ENCODE results near the gene SKIC8. TPM values are rescaled to one million over a fixed set of nuclear protein-coding genes. Genes with fewer than 3 reads are reported as not detected.
A peak's percentile ranks its signal among the peaks of the same experiment; 100 is the strongest.

SKIC8 gene
- total RNA-seq, 1 donor from 2014 or later = 43.6 TPM

DNA sequence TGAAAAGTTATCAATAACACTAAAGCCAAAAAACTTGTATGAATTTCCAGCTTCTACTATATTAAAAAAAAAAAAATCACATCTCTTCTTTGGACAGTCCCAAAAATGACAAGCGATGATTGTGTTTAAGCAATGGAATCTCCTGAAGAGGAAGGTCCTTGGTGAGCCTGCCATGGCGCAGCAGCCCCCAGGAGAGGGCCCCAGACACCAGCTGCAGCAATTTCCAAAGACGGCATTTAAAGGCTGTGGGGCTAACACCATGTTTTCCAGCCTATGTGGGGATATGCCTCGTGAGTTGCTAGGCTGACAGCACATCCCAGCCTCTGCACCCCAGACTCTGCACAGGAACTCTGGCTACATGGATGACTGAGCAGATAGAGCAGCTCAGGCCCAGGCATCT lies 14.7 kb downstream of the SKIC8 start:
- H3K27ac Mint-ChIP-seq (ENCODE audit: unreplicated experiment) = no peak overlapping the region
- H3K9me3 Mint-ChIP-seq (ENCODE audit: unreplicated experiment) = no peaks in the 10 kb centered on the region
- H3K9ac ChIP-seq (ENCODE audit: low read length) = no peak overlapping the region
- no peaks in the 10 kb centered on the region for H3K4me1 ChIP-seq (ENCODE audit: insufficient read depth, low read length)
- no peak for FAIRE-seq
- H2AFZ ChIP-seq (ENCODE audit: low read depth, low read length) = no peak overlapping the region
- no peak overlapping the region for H3K27ac ChIP-seq (ENCODE audit: low read depth, low read length)
- TF ChIP-seq EZH2 (IDR thresholded peaks at IDR 0.05; ENCODE audit: insufficient read depth, low read length) = no peak
- no peak for TF ChIP-seq CTCF (IDR thresholded peaks at IDR 0.05; ENCODE audit: insufficient read depth, low read depth, low read length)
- peaks cover 2% of the 10 kb centered on the region for H3K79me2 ChIP-seq (ENCODE audit: insufficient read depth, low read length)
- peaks cover 7% of the 10 kb centered on the region for H4K20me1 ChIP-seq (ENCODE audit: insufficient read depth, low read length)
- H3K9me3 ChIP-seq (ENCODE audit: insufficient read depth, low read depth, low read length) = no peaks in the 10 kb centered on the region
- no peak overlapping the region for H3K4me2 ChIP-seq (ENCODE audit: low read length)
- no peak for DNase-seq (ENCODE audit: low read depth)
- H3K36me3 ChIP-seq (ENCODE audit: insufficient read depth, low read length) = peaks cover 35% of the 10 kb centered on the region
- no peak overlapping the region for H3K4me3 Mint-ChIP-seq (ENCODE audit: unreplicated experiment)
- no peaks in the 10 kb centered on the region for H3K27me3 ChIP-seq (ENCODE audit: insufficient read depth, low read length)
- no peak overlapping the region for H3K4me3 ChIP-seq (ENCODE audit: insufficient read depth, low read depth, low read length)
- H3K4me1 Mint-ChIP-seq (ENCODE audit: low read depth, unreplicated experiment) = no peaks in the 10 kb centered on the region
- H3K36me3 Mint-ChIP-seq (ENCODE audit: low read depth, unreplicated experiment) = peaks cover 21% of the 10 kb centered on the region
- H3K27me3 Mint-ChIP-seq (ENCODE audit: low read depth, unreplicated experiment) = no peaks in the 10 kb centered on the region

DNA sequence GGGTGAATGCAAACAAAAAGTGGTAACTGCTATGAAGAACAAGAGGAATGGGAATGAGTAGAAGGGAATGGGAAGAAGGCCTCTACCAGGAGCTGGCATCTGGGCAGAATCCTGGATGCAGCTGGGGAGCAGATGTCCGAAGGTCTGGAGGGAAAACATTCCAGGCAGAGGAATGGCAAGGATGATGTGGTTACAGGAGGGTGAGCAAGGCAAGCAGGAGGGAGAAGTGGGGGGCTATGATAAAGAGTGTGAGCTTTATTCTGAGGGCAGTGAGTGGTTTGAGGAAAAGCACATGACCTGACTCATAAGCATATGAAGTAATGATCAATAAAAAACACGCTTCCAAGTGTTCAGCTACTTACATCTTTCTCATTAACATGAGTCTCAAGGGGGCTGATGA lies 17.1 kb downstream of the SKIC8 start:
- no peak for FAIRE-seq
- H3K27me3 Mint-ChIP-seq (ENCODE audit: low read depth, unreplicated experiment) = no peaks in the 10 kb centered on the region
- no peaks in the 10 kb centered on the region for H3K27me3 ChIP-seq (ENCODE audit: insufficient read depth, low read length)

More for the DNA sequence above, 17.1 kb downstream of the SKIC8 start:
- H3K36me3 Mint-ChIP-seq (ENCODE audit: low read depth, unreplicated experiment) = peaks cover 24% of the 10 kb centered on the region
- Histone ChIP-seq H3K4me3 (ENCODE audit: insufficient read depth, low read depth, low read length) (no peak overlapping the region), H2AFZ (ENCODE audit: low read depth, low read length) (no peak overlapping the region), H3K27ac (ENCODE audit: low read depth, low read length) (no peak overlapping the region), H3K9ac (ENCODE audit: low read length) (no peak overlapping the region), H3K36me3 (ENCODE audit: insufficient read depth, low read length) (peaks cover 27% of the 10 kb centered on the region), H4K20me1 (ENCODE audit: insufficient read depth, low read length) (peaks cover 10% of the 10 kb centered on the region), H3K4me1 (ENCODE audit: insufficient read depth, low read length) (no peaks in the 10 kb centered on the region), H3K9me3 (ENCODE audit: insufficient read depth, low read depth, low read length) (no peaks in the 10 kb centered on the region), H3K4me2 (ENCODE audit: low read length) (no peak overlapping the region), H3K79me2 (ENCODE audit: insufficient read depth, low read length) (peaks cover 2% of the 10 kb centered on the region)
- H3K4me1 Mint-ChIP-seq (ENCODE audit: low read depth, unreplicated experiment) = no peaks in the 10 kb centered on the region
- H3K9me3 Mint-ChIP-seq (ENCODE audit: unreplicated experiment) = no peaks in the 10 kb centered on the region
- TF ChIP-seq EZH2 (IDR thresholded peaks at IDR 0.05; ENCODE audit: insufficient read depth, low read length) (no peak), CTCF (IDR thresholded peaks at IDR 0.05; ENCODE audit: insufficient read depth, low read depth, low read length) (no peak)
- DNase-seq (ENCODE audit: low read depth) = peak; percentile 12
- H3K4me3 Mint-ChIP-seq (ENCODE audit: unreplicated experiment) = no peak overlapping the region
- no peak overlapping the region for H3K27ac Mint-ChIP-seq (ENCODE audit: unreplicated experiment)

Data from astrocyte (in vitro differentiated cells and primary cell).